H9 (cell line): Measurements from ENCODE around the gene CA12. TPM values are rescaled to one million over a fixed set of nuclear protein-coding genes. Genes with fewer than 3 reads are reported as not detected.

Source experiments
- DNase-seq: peaks from one replicate; pipeline ENCODE4 v3.0.0-alpha.2; 2017
- H2AFZ ChIP-seq: one replicate; pipeline ENCODE4 v1.6.1; 2013; ENCODE audit warnings: mild to moderate bottlenecking, low read length, control low read depth, moderate library complexity
- H2AK5ac ChIP-seq: 2 replicates; pipeline ENCODE4 v1.6.1; 2013; ENCODE audit warnings: low read length, control low read depth, mixed read lengths; ENCODE audit not compliant: insufficient read length
- H2BK120ac ChIP-seq: one replicate; pipeline ENCODE4 v1.6.1; 2013; ENCODE audit warnings: low read depth, mild to moderate bottlenecking, low read length, control low read depth, inconsistent platforms; ENCODE audit not compliant: poor library complexity, severe bottlenecking
- H2BK12ac ChIP-seq: 2 replicates; pipeline ENCODE4 v1.6.1; 2013; ENCODE audit warnings: low read length, control low read depth, mixed read lengths, low read depth; ENCODE audit not compliant: insufficient read length
- H2BK15ac ChIP-seq: 2 replicates; pipeline ENCODE4 v1.6.1; 2013; ENCODE audit warnings: low read depth, low read length, control low read depth
- H2BK20ac ChIP-seq: one replicate; pipeline ENCODE4 v1.6.1; 2013; ENCODE audit warnings: low read depth, mild to moderate bottlenecking, low read length, control low read depth, inconsistent platforms; ENCODE audit not compliant: poor library complexity, severe bottlenecking
- H2BK5ac ChIP-seq: 2 replicates; pipeline ENCODE4 v1.6.1; 2013; ENCODE audit warnings: low read length, control low read depth, mixed read lengths; ENCODE audit not compliant: insufficient read length
- H3K14ac ChIP-seq: 2 replicates; pipeline ENCODE4 v1.6.1; 2013; ENCODE audit warnings: low read length, control low read depth; ENCODE audit not compliant: insufficient read depth
- H3K18ac ChIP-seq: 2 replicates; pipeline ENCODE4 v1.6.1; 2013; ENCODE audit warnings: low read depth, mild to moderate bottlenecking, mixed read lengths, low read length, control low read depth; ENCODE audit not compliant: insufficient read length
- H3K23ac ChIP-seq: 2 replicates; pipeline ENCODE4 v1.6.1; 2013; ENCODE audit warnings: low read length, control low read depth, mixed read lengths, low read depth; ENCODE audit not compliant: insufficient read length
- H3K23me2 ChIP-seq: 2 replicates; pipeline ENCODE4 v1.6.1; 2013; ENCODE audit warnings: low read depth, mild to moderate bottlenecking, mixed read lengths, low read length, control low read depth; ENCODE audit not compliant: insufficient read length, poor library complexity, severe bottlenecking
- H3K27ac ChIP-seq: 2 replicates; pipeline ENCODE4 v1.5.1; 2013; ENCODE audit warnings: low read length, control low read depth, mixed read lengths, low read depth; ENCODE audit not compliant: insufficient read length
- H3K27me3 ChIP-seq: 2 replicates; pipeline ENCODE4 v1.6.1; 2013; ENCODE audit warnings: low read length, control low read depth, inconsistent platforms; ENCODE audit not compliant: insufficient read depth
- H3K4ac ChIP-seq: 2 replicates; pipeline ENCODE4 v1.6.1; 2013; ENCODE audit warnings: low read depth, mild to moderate bottlenecking, control low read depth, inconsistent platforms, low read length, moderate library complexity
- H3K4me1 ChIP-seq: 2 replicates; pipeline ENCODE4 v1.6.1; 2013; ENCODE audit warnings: low read length, control low read depth, inconsistent platforms; ENCODE audit not compliant: insufficient read depth
- H3K4me2 ChIP-seq: 2 replicates; pipeline ENCODE4 v1.6.1; 2013; ENCODE audit warnings: low read length, control low read depth, mixed read lengths; ENCODE audit not compliant: insufficient read length, insufficient read depth
- H3K56ac ChIP-seq: 2 replicates; pipeline ENCODE4 v1.6.1; 2013; ENCODE audit warnings: low read depth, mild to moderate bottlenecking, mixed read lengths, low read length, control low read depth; ENCODE audit not compliant: insufficient read length
- H3K79me1 ChIP-seq: 2 replicates; pipeline ENCODE4 v1.6.1; 2013; ENCODE audit warnings: low read depth, mild to moderate bottlenecking, moderate library complexity, low read length, control low read depth, inconsistent platforms; ENCODE audit not compliant: insufficient read depth, poor library complexity, severe bottlenecking
- H3K79me2 ChIP-seq: 2 replicates; pipeline ENCODE4 v1.6.1; 2013; ENCODE audit warnings: low read length, control low read depth, inconsistent platforms; ENCODE audit not compliant: insufficient read depth
- H3K9ac ChIP-seq: 2 replicates; pipeline ENCODE4 v1.6.1; 2013; ENCODE audit warnings: low read length, control low read depth, mixed read lengths; ENCODE audit not compliant: insufficient read length; ENCODE audit errors: extremely low read depth
- H3K9me3 ChIP-seq: one replicate; pipeline ENCODE4 v1.6.1; 2013; ENCODE audit warnings: low read depth, low read length, inconsistent platforms; ENCODE audit not compliant: control insufficient read depth
- H3T11ph ChIP-seq: one replicate; pipeline ENCODE4 v1.6.1; 2013; ENCODE audit warnings: mild to moderate bottlenecking, low read length, control low read depth, inconsistent platforms
- H4K20me1 ChIP-seq: one replicate; pipeline ENCODE4 v1.6.1; 2013; ENCODE audit not compliant: control insufficient read depth, insufficient read length, insufficient read depth
- H4K5ac ChIP-seq: 2 replicates; pipeline ENCODE4 v1.6.1; 2013; ENCODE audit warnings: low read depth, mild to moderate bottlenecking, mixed read lengths, low read length, control low read depth; ENCODE audit not compliant: insufficient read length
- H4K8ac ChIP-seq: replicated peaks from 2 replicates; pipeline ENCODE4 v1.6.1; 2013; ENCODE audit warnings: low read length, control low read depth, mixed read lengths, low read depth; ENCODE audit not compliant: insufficient read length
- H4K91ac ChIP-seq: 2 replicates; pipeline ENCODE4 v1.6.1; 2013; ENCODE audit warnings: low read depth, mild to moderate bottlenecking, moderate library complexity, mixed read lengths, low read length, control low read depth; ENCODE audit not compliant: insufficient read length
- H3K27ac Mint-ChIP-seq, 3 experiments: 2 replicates in 2 of 3; 3 replicates in 1 of 3; pipeline ENCODE4 v1.8.0; 2020 to 2021; ENCODE audit warnings: mixed read lengths in 3 of 3, mild to moderate bottlenecking in 1 of 3, moderate library complexity in 1 of 3
- H3K27me3 Mint-ChIP-seq: 2 replicates; pipeline ENCODE4 v1.8.0; 2021; ENCODE audit warnings: low read depth, mild to moderate bottlenecking, moderate library complexity, mixed read lengths
- H3K36me3 Mint-ChIP-seq, 3 experiments: 2 replicates in 2 of 3; 3 replicates in 1 of 3; pipeline ENCODE4 v1.8.0; 2020 to 2021; ENCODE audit warnings: low read depth in 3 of 3, mixed read lengths in 3 of 3; ENCODE audit not compliant: insufficient read depth in 1 of 3
- H3K4me1 Mint-ChIP-seq, 2 experiments: 2 replicates each; pipeline ENCODE4 v1.8.0; 2020; ENCODE audit warnings: mixed read lengths in 2 of 2
- H3K4me3 Mint-ChIP-seq, 2 experiments: 2 replicates in 1 of 2; 3 replicates in 1 of 2; pipeline ENCODE4 v1.8.0; 2020 to 2021; ENCODE audit warnings: mild to moderate bottlenecking in 2 of 2, mixed read lengths in 2 of 2, moderate library complexity in 1 of 2
- H3K9me3 Mint-ChIP-seq, 2 experiments: 2 replicates in 1 of 2; 3 replicates in 1 of 2; pipeline ENCODE4 v1.8.0; 2020; ENCODE audit warnings: mild to moderate bottlenecking in 2 of 2, mixed read lengths in 2 of 2, moderate library complexity in 1 of 2
- CTCF ChIP-seq: fragments of 200-600 bp; sonication (generic); conservative IDR thresholded peaks from 3 replicates; pipeline ENCODE4 v1.8.0; 2021; ENCODE audit warnings: antibody characterized with exemption, mild to moderate bottlenecking
- WGBS: extraction: QIAGEN DNeasy Blood & Tissue Kit; methylation state at CpG from one replicate; pipeline ENCODE4 v1.1.7; 2013; ENCODE audit warnings: missing lambda C conversion rate, low lambda C conversion rate, mixed read lengths; ENCODE audit not compliant: insufficient read length; ENCODE audit errors: extremely low coverage; 5-methylcytosine and 5-hydroxymethylcytosine counted together
- total RNA-seq: library from RNA; stranded (reverse); gene quantifications from 2 replicates; pipeline ENCODE4 v1.2.1, GENCODE V29; 2021

CA12 gene
- total RNA-seq, 1 experiment from 2014 or later: 0.68 TPM

GRCh38 chr15:63411866-63412265, 30.2 kb upstream of the CA12 start:
- Histone ChIP-seq H3K56ac (no peak overlapping the region), H3K79me1 (no peaks in the 10 kb centered on the region), H3K9ac (no peak overlapping the region), H3K4ac (no peak overlapping the region), H2BK12ac (no peak overlapping the region), H4K5ac (no peak overlapping the region), H3K4me2 (no peak overlapping the region), H2BK120ac (no peak overlapping the region), H3K18ac (no peak overlapping the region), H3K79me2 (no peaks in the 10 kb centered on the region), H3K27ac (no peak overlapping the region), H2BK5ac (no peak overlapping the region), H3K4me1 (no peaks in the 10 kb centered on the region), H2AFZ (no peak overlapping the region), H3K9me3 (no peaks in the 10 kb centered on the region), H3K23me2 (no peaks in the 10 kb centered on the region), H4K91ac (no peak overlapping the region), H3K23ac (no peak overlapping the region), H4K8ac (no peak overlapping the region), H3K27me3 (no peaks in the 10 kb centered on the region), H2BK20ac (no peak overlapping the region), H2AK5ac (no peak overlapping the region), H3K14ac (no peak overlapping the region), H4K20me1 (no peaks in the 10 kb centered on the region), H3T11ph (no peak overlapping the region), H2BK15ac (no peak overlapping the region)
- Mint-ChIP-seq H3K4me1 (no peaks in the 10 kb centered on the region), H3K9me3 (peaks cover 0 to 7% of the 10 kb centered on the region in 2 experiments; a peak in 2 of 5 replicates), H3K27ac (no peak overlapping the region), H3K4me3 (no peak overlapping the region), H3K27me3 (peaks cover 3% of the 10 kb centered on the region), H3K36me3 (no peaks in the 10 kb centered on the region)
- no peak for DNase-seq
- no peak for TF ChIP-seq CTCF
- no CpG with 5 or more reads among the region's 4 CpGs for WGBS
